ENCODE data around the gene TSPAN9. TPM values are rescaled to one million over a fixed set of nuclear protein-coding genes. Genes with fewer than 3 reads are reported as not detected.
A peak's percentile ranks its signal among the peaks of the same experiment; 100 is the strongest.

Gene TSPAN9
- total RNA-seq, 1 experiment from 2014 or later, result 13.4 TPM

DNA sequence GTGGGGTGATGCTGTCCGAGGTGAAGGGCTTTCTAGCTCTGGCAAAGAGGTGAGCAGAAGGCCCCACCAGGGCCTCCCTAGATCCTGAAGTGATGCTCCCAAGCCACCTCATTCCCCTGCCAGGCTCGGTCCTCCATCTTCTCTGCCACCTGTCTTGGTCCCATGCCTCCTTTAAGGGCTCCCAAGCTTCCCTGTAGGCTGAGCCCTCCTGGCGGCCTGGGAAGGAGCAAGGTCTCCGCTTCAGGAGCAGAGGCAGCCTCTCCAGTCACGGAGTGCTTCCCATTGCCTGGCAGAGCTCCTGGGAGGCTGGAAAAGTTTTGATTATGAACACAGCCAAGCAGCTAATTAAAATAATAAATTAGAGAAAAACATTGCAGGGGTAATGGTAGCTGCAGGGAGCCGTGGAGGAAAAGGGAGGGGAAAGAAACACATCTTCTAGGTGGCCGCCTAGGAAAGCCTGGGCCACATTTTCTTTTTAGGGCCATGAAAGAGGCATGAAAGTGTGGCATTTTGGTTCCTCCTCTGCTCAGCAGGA lies 253.9 kb downstream of the TSPAN9 start:
- Mint-ChIP-seq H3K36me3 (ENCODE audit: insufficient read depth, unreplicated experiment) (no peaks in the 10 kb centered on the region), H3K27ac (ENCODE audit: low read depth, unreplicated experiment) (no peak overlapping the region), H3K27me3 (ENCODE audit: insufficient read depth, unreplicated experiment) (no peaks in the 10 kb centered on the region), H3K9me3 (ENCODE audit: unreplicated experiment) (no peaks in the 10 kb centered on the region), H3K4me3 (ENCODE audit: unreplicated experiment) (no peak overlapping the region), H3K4me1 (ENCODE audit: insufficient read depth, unreplicated experiment) (peaks cover 5% of the 10 kb centered on the region)
- intact Hi-C loops (cut with micrococcal nuclease), result no loop called here
- DNase-seq (ENCODE audit: unreplicated experiment), result no peak
- POLR2A ChIA-PET, result no interaction called here
- no peak for TF ChIP-seq CTCF (IDR thresholded peaks at IDR 0.05; ENCODE audit: unreplicated experiment)
- BruUV-seq (replicated peaks), result no TSS peak
- CTCF ChIA-PET, result interaction anchor here (1.5 kb wide), 1 partner anchor 30 kb away, joined by 5 read pairs; no protein-coding TSS in a partner anchor

- H3K36me3 Mint-ChIP-seq (ENCODE audit: insufficient read depth, unreplicated experiment), result no peaks in the 10 kb centered on the region
- no peaks in the 10 kb centered on the region for H3K27me3 Mint-ChIP-seq (ENCODE audit: insufficient read depth, unreplicated experiment)
- POLR2A ChIA-PET, result no interaction called here
- H3K27ac Mint-ChIP-seq (ENCODE audit: low read depth, unreplicated experiment), result no peak overlapping the region
- BruUV-seq (replicated peaks), result no TSS peak
- no peak overlapping the region for H3K4me3 Mint-ChIP-seq (ENCODE audit: unreplicated experiment)
- no peak for TF ChIP-seq CTCF (IDR thresholded peaks at IDR 0.05; ENCODE audit: unreplicated experiment)
- CTCF ChIA-PET, result interaction anchor here (1.5 kb wide), 1 partner anchor 31 kb away, joined by 5 read pairs; no protein-coding TSS in a partner anchor
- intact Hi-C loops (cut with micrococcal nuclease), result no loop called here
- DNase-seq (ENCODE audit: unreplicated experiment), result peak; percentile 22
- H3K4me1 Mint-ChIP-seq (ENCODE audit: insufficient read depth, unreplicated experiment), result peaks cover 5% of the 10 kb centered on the region
- H3K9me3 Mint-ChIP-seq (ENCODE audit: unreplicated experiment), result no peaks in the 10 kb centered on the region
Measured at GRCh38 chr12:3332188-3332587, 255.0 kb downstream of the TSPAN9 start.

DNA sequence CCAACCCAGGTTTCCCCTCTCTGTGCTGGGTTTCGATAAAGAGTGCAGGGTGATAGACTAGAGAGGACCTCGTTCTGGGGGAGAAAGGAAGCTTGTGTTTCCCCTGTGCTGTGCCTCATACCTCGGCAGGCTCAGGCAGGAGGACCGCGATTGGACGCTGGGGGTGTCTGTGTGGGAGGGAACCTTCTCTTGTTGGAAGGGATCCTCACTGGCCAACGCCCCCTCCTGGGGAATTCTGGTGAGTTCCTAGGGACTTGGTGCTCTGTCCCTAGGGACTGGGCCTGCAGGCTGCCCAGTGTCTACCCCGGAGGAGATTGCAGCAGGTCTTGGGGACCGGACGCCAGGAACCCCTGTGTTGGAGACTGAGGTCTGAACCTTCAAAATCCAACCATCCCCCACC lies 256.4 kb downstream of the TSPAN9 start:
- CTCF ChIA-PET, result interaction anchor here (0.6 to 1.1 kb wide), 2 partner anchors 19 to 155 kb away, joined by 3 read pairs; no protein-coding TSS in a partner anchor
- intact Hi-C loops (cut with micrococcal nuclease), result no loop called here
- TF ChIP-seq CTCF (IDR thresholded peaks at IDR 0.05; ENCODE audit: unreplicated experiment), result no peak

DNA sequence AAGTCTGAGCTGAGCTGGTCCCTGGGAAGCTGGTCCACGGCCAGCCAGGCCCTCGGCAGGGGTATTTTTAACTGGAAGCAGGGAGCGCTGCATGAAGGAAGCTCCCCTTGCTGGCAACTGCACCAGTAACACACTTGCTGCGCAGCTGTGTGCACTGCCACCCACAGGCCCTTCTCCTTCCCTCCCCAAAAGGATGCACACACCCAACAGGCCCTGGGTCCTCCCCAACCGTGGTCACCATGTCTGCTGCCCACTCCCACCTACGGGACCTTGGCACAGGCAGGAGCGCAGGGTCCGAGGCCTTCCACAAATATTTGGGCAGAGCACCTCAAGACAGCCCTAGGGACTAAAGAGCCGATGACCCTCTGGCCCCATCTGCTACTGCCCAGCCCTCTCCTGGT lies 256.8 kb downstream of the TSPAN9 start:
- no TSS peak for BruUV-seq (replicated peaks)
- no peaks in the 10 kb centered on the region for H3K27me3 Mint-ChIP-seq (ENCODE audit: insufficient read depth, unreplicated experiment)
- no peak overlapping the region for H3K4me3 Mint-ChIP-seq (ENCODE audit: unreplicated experiment)
- ChIA-PET CTCF (interaction anchor here (0.6 to 1.1 kb wide), 2 partner anchors 18 to 155 kb away, joined by 3 read pairs; no protein-coding TSS in a partner anchor), POLR2A (no interaction called here)
- no peaks in the 10 kb centered on the region for H3K4me1 Mint-ChIP-seq (ENCODE audit: insufficient read depth, unreplicated experiment)
- no peak overlapping the region for H3K27ac Mint-ChIP-seq (ENCODE audit: low read depth, unreplicated experiment)
- no peak for DNase-seq (ENCODE audit: unreplicated experiment)
- no peaks in the 10 kb centered on the region for H3K9me3 Mint-ChIP-seq (ENCODE audit: unreplicated experiment)
- no peak for TF ChIP-seq CTCF (IDR thresholded peaks at IDR 0.05; ENCODE audit: unreplicated experiment)
- no peaks in the 10 kb centered on the region for H3K36me3 Mint-ChIP-seq (ENCODE audit: insufficient read depth, unreplicated experiment)
- intact Hi-C loops (cut with micrococcal nuclease), result no loop called here

More for the DNA sequence above, 256.4 kb downstream of the TSPAN9 start:
- no peaks in the 10 kb centered on the region for H3K4me1 Mint-ChIP-seq (ENCODE audit: insufficient read depth, unreplicated experiment)
- peak; percentile 20 for DNase-seq (ENCODE audit: unreplicated experiment)
- H3K4me3 Mint-ChIP-seq (ENCODE audit: unreplicated experiment), result no peak overlapping the region
- H3K36me3 Mint-ChIP-seq (ENCODE audit: insufficient read depth, unreplicated experiment), result no peaks in the 10 kb centered on the region
- POLR2A ChIA-PET, result interaction anchor here (0.5 kb wide), 1 partner anchor 302 kb away, joined by 3 read pairs; no protein-coding TSS in a partner anchor
- no peaks in the 10 kb centered on the region for H3K9me3 Mint-ChIP-seq (ENCODE audit: unreplicated experiment)
- no peak overlapping the region for H3K27ac Mint-ChIP-seq (ENCODE audit: low read depth, unreplicated experiment)
- H3K27me3 Mint-ChIP-seq (ENCODE audit: insufficient read depth, unreplicated experiment), result no peaks in the 10 kb centered on the region
- no TSS peak for BruUV-seq (replicated peaks)

Measured in MCF 10A (cell line).